DMS 273 (cell line): ENCODE results near the gene CCDC74A.
"Not testable (repeated sequence)": the region's sequence is repeated elsewhere in the genome, so short reads cannot be mapped to it uniquely, and the experiment has no call there.

Experiments used
- DNase-seq: peaks from one replicate; lab custom pipeline; 2025; ENCODE audit not compliant: unreplicated experiment; lab: John Stamatoyannopoulos, UW

The CCDC74A gene

GRCh38 chr2:131528981-131529863 lies 1.5 kb downstream of the CCDC74A start:
- not testable (repeated sequence) for DNase-seq

- DNase-seq, result not testable (repeated sequence)
These were observed 2.3 kb downstream of the CCDC74A start for GRCh38 chr2:131529864-131530445.

GRCh38 chr2:131530626-131531344 lies 3.1 kb downstream of the CCDC74A start:
- DNase-seq, result not testable (repeated sequence)

GRCh38 chr2:131531547-131532185 lies 4.0 kb downstream of the CCDC74A start:
- DNase-seq, result not testable (repeated sequence)

- peak; percentile 24 for DNase-seq
These were observed 5.3 kb downstream of the CCDC74A start for GRCh38 chr2:131532723-131533608.

GRCh38 chr2:131533609-131534316 lies 6.1 kb downstream of the CCDC74A start:
- peak; percentile 24 for DNase-seq

- not testable (repeated sequence) for DNase-seq
These were observed 6.6 kb downstream of the CCDC74A start for GRCh38 chr2:131534317-131534672.

- DNase-seq, result not testable (repeated sequence)
These were observed 7.3 kb downstream of the CCDC74A start for GRCh38 chr2:131534965-131535364.

GRCh38 chr2:131535526-131535925 lies 7.8 kb downstream of the CCDC74A start:
- no peak for DNase-seq

- DNase-seq, result not testable (repeated sequence)
These were observed 8.5 kb downstream of the CCDC74A start for GRCh38 chr2:131535951-131536826.

- DNase-seq, result not testable (repeated sequence)
These were observed 9.2 kb downstream of the CCDC74A start for GRCh38 chr2:131536841-131537240.

- not testable (repeated sequence) for DNase-seq
These were observed 11.2 kb downstream of the CCDC74A start for GRCh38 chr2:131538856-131539255.

GRCh38 chr2:131542438-131543384 lies 15.0 kb downstream of the CCDC74A start:
- DNase-seq, result no peak

- no peak for DNase-seq
These were observed 15.8 kb downstream of the CCDC74A start for GRCh38 chr2:131543385-131543891.

- not testable (repeated sequence) for DNase-seq
These were observed 16.5 kb downstream of the CCDC74A start for GRCh38 chr2:131544006-131544812.

- not testable (repeated sequence) for DNase-seq
These were observed 17.1 kb downstream of the CCDC74A start for GRCh38 chr2:131544813-131545165.
